HEK293 (cell line): ENCODE results near the gene LILRA6.

Source experiments
- CTCF ChIA-PET: fragments of 350-600 bp; formaldehyde crosslinking; extraction: SDS; loops from one replicate; lab custom pipeline; 2021; ENCODE audit warnings: antibody characterized with exemption; lab: Yijun Ruan, JAX
- POLR2A ChIA-PET: fragments of 300-600 bp; formaldehyde crosslinking; extraction: SDS; loops from one replicate; lab custom pipeline; 2020; ENCODE audit warnings: antibody characterized with exemption, inconsistent platforms; lab: Yijun Ruan, JAX
- H3K27ac ChIP-seq: fragments of 200-500 bp; sonication (Bioruptor generic); 2 replicates; pipeline ENCODE4 v1.5.1; 2014; ENCODE audit warnings: low read depth, low read length, control low read depth, inconsistent platforms; ENCODE audit errors: extremely low read depth
- H3K36me3 ChIP-seq, 2 experiments: fragments of 200-500 bp in 1 of 2; sonication (Bioruptor generic) in 1 of 2; 1 replicate in 1 of 2; 2 replicates in 1 of 2; pipeline ENCODE4 v1.5.1; 2014 to 2017; ENCODE audit warnings: inconsistent platforms in 2 of 2, low read length in 2 of 2; ENCODE audit not compliant: control insufficient read depth in 2 of 2, insufficient read depth in 1 of 2
- H3K4me1 ChIP-seq: fragments of 200-500 bp; sonication (Bioruptor generic); 2 replicates; pipeline ENCODE4 v1.5.1; 2014; ENCODE audit warnings: mild to moderate bottlenecking, low read length, inconsistent platforms; ENCODE audit not compliant: control insufficient read depth, insufficient read depth
- H3K4me3 ChIP-seq: 2 replicates; pipeline ENCODE4 v1.5.1; 2011; ENCODE audit warnings: low read depth, mild to moderate bottlenecking, control low read depth, low read length, moderate library complexity
- H3K9me3 ChIP-seq: fragments of 200-500 bp; sonication (Bioruptor generic); 2 replicates; pipeline ENCODE4 v1.5.1; 2014; ENCODE audit warnings: low read depth, low read length, inconsistent platforms; ENCODE audit not compliant: control insufficient read depth, insufficient read depth
- ATF2 ChIP-seq: fragments of 450-650 bp; formaldehyde crosslinking; IDR thresholded peaks from 2 replicates; pipeline ENCODE4 v1.5.1; 2016; ENCODE audit warnings: missing biosample characterization, missing genetic modification characterization, low read depth
- BCL11B ChIP-seq: fragments of 450-650 bp; formaldehyde crosslinking; IDR thresholded peaks from 2 replicates; pipeline ENCODE4 v1.5.1; 2016; ENCODE audit warnings: low read depth, missing biosample characterization, missing genetic modification characterization
- BCL6B ChIP-seq: fragments of 450-650 bp; formaldehyde crosslinking; IDR thresholded peaks from 2 replicates; pipeline ENCODE4 v1.5.1; 2017; ENCODE audit warnings: missing biosample characterization, missing genetic modification characterization
- HIC1 ChIP-seq: fragments of 450-650 bp; formaldehyde crosslinking; IDR thresholded peaks from 2 replicates; pipeline ENCODE4 v1.5.1; 2016; ENCODE audit warnings: missing biosample characterization, missing genetic modification characterization
- HOXA7 ChIP-seq: sonication (generic); formaldehyde crosslinking; IDR thresholded peaks from 2 replicates; pipeline ENCODE4 v1.8.1; 2022; ENCODE audit warnings: missing genetic modification reagents, borderline replicate concordance
- HOXC10 ChIP-seq: sonication (generic); formaldehyde crosslinking; IDR thresholded peaks from 2 replicates; pipeline ENCODE4 v1.8.1; 2023; ENCODE audit warnings: mild to moderate bottlenecking, missing genetic modification reagents
- KLF16 ChIP-seq: fragments of 450-650 bp; formaldehyde crosslinking; IDR thresholded peaks from 2 replicates; pipeline ENCODE4 v1.5.1; 2017; ENCODE audit warnings: missing biosample characterization, missing genetic modification characterization
- PBX3 ChIP-seq: sonication (generic); formaldehyde crosslinking; IDR thresholded peaks from 2 replicates; pipeline ENCODE4 v1.8.1; 2022; ENCODE audit warnings: mild to moderate bottlenecking, moderate library complexity, missing genetic modification reagents
- PRDM6 ChIP-seq: fragments of 450-650 bp; formaldehyde crosslinking; IDR thresholded peaks from 2 replicates; pipeline ENCODE4 v1.5.1; 2017; ENCODE audit warnings: missing biosample characterization, missing genetic modification characterization
- SP2 ChIP-seq: fragments of 450-650 bp; formaldehyde crosslinking; IDR thresholded peaks from 2 replicates; pipeline ENCODE4 v1.5.1; 2016; ENCODE audit warnings: missing biosample characterization, missing genetic modification characterization
- ZNF26 ChIP-seq: fragments of 450-650 bp; formaldehyde crosslinking; IDR thresholded peaks from 2 replicates; pipeline ENCODE4 v1.5.1; 2016; ENCODE audit warnings: missing biosample characterization, missing genetic modification characterization
- ZNF292 ChIP-seq: fragments of 450-650 bp; formaldehyde crosslinking; IDR thresholded peaks from 2 replicates; pipeline ENCODE4 v1.5.1; 2016; ENCODE audit warnings: low read depth, missing biosample characterization, missing genetic modification characterization, borderline replicate concordance
- ZNF416 ChIP-seq: fragments of 450-650 bp; formaldehyde crosslinking; IDR thresholded peaks from 2 replicates; pipeline ENCODE4 v1.5.1; 2016; ENCODE audit warnings: missing biosample characterization, missing genetic modification characterization
- ZNF426 ChIP-seq: fragments of 450-650 bp; formaldehyde crosslinking; IDR thresholded peaks from 2 replicates; pipeline ENCODE4 v1.5.1; 2017; ENCODE audit warnings: missing biosample characterization, missing genetic modification characterization, mild to moderate bottlenecking, inconsistent platforms, moderate library complexity
- ZNF433 ChIP-seq: fragments of 450-650 bp; formaldehyde crosslinking; IDR thresholded peaks from 2 replicates; pipeline ENCODE4 v1.5.1; 2016; ENCODE audit warnings: missing biosample characterization, missing genetic modification characterization, low read depth
- ZNF514 ChIP-seq: fragments of 450-650 bp; formaldehyde crosslinking; IDR thresholded peaks from 2 replicates; pipeline ENCODE4 v1.5.1; 2016; ENCODE audit warnings: missing biosample characterization, missing genetic modification characterization
- ZNF555 ChIP-seq: fragments of 450-650 bp; formaldehyde crosslinking; conservative IDR thresholded peaks from 2 replicates; pipeline ENCODE4 v1.5.1; 2017; ENCODE audit warnings: missing biosample characterization, mild to moderate bottlenecking, missing genetic modification characterization, inconsistent platforms
- ZNF561 ChIP-seq: fragments of 450-650 bp; IDR thresholded peaks from 2 replicates; pipeline ENCODE4 v1.5.1; 2018; ENCODE audit warnings: missing biosample characterization, missing genetic modification characterization, borderline replicate concordance
- ZNF600 ChIP-seq: fragments of 450-650 bp; formaldehyde crosslinking; IDR thresholded peaks from 2 replicates; pipeline ENCODE4 v1.5.1; 2016; ENCODE audit warnings: missing biosample characterization, missing genetic modification characterization
- ZNF664 ChIP-seq: fragments of 450-650 bp; formaldehyde crosslinking; IDR thresholded peaks from 2 replicates; pipeline ENCODE4 v1.5.1; 2016; ENCODE audit warnings: missing biosample characterization, missing genetic modification characterization
- ZNF677 ChIP-seq: fragments of 450-650 bp; IDR thresholded peaks from 2 replicates; pipeline ENCODE4 v1.5.0; 2018; ENCODE audit warnings: missing biosample characterization, mild to moderate bottlenecking, missing genetic modification characterization, moderate library complexity
- ZSCAN16 ChIP-seq: fragments of 450-650 bp; formaldehyde crosslinking; IDR thresholded peaks from 2 replicates; pipeline ENCODE4 v1.5.1; 2016; ENCODE audit warnings: missing biosample characterization, missing genetic modification characterization

The LILRA6 gene

GRCh38 chr19:54248016-54248601 lies 5.5 kb upstream of the LILRA6 start (continued):
- TF ChIP-seq HIC1 (tag by site-specific recombination): no peak
- TF ChIP-seq, all 188 proteins: peak for 0

GRCh38 chr19:54247106-54247930 lies 4.7 kb upstream of the LILRA6 start:
- H3K9me3 ChIP-seq: no peaks in the 10 kb centered on the region
- H3K27ac ChIP-seq: no peak overlapping the region
- H3K4me3 ChIP-seq: no peak overlapping the region
- H3K36me3 ChIP-seq: no peaks in the 10 kb centered on the region
- CTCF ChIA-PET: interaction anchor here (1.2 to 4.0 kb wide), 2 partner anchors 18 to 59 kb away, joined by 4 to 23 read pairs; no protein-coding TSS in a partner anchor
- H3K4me1 ChIP-seq: no peaks in the 10 kb centered on the region
- POLR2A ChIA-PET: no interaction called here
- no peak for TF ChIP-seq ZNF426 (tag by site-specific recombination)
- TF ChIP-seq ZNF433 (tag by site-specific recombination): no peak
- TF ChIP-seq SP2 (tag by site-specific recombination): no peak
- TF ChIP-seq BCL11B (tag by site-specific recombination): no peak
- TF ChIP-seq ZSCAN16 (tag by site-specific recombination): no peak
- TF ChIP-seq ZNF677 (tag by site-specific recombination): no peak
- no peak for TF ChIP-seq ZNF664 (tag by site-specific recombination)
- TF ChIP-seq, all 188 proteins: peak for 0

- H3K27ac ChIP-seq: no peak overlapping the region
- POLR2A ChIA-PET: no interaction called here
- no peaks in the 10 kb centered on the region for H3K4me1 ChIP-seq
- H3K9me3 ChIP-seq: no peaks in the 10 kb centered on the region
- no peak overlapping the region for H3K4me3 ChIP-seq
- CTCF ChIA-PET: no interaction called here
- no peaks in the 10 kb centered on the region for H3K36me3 ChIP-seq
- TF ChIP-seq HOXA7 (CRISPR knock-in tag) (no peak), BCL6B (tag by site-specific recombination) (no peak), KLF16 (tag by site-specific recombination) (no peak), HOXC10 (CRISPR knock-in tag) (no peak), ZNF416 (tag by site-specific recombination) (no peak), ZNF555 (tag by site-specific recombination) (no peak), PRDM6 (tag by site-specific recombination) (no peak), ZNF561 (no peak), ZNF26 (tag by site-specific recombination) (no peak), ZNF426 (tag by site-specific recombination) (no peak), ZNF600 (tag by site-specific recombination) (no peak), ATF2 (tag by site-specific recombination) (no peak), ZNF514 (tag by site-specific recombination) (no peak), PBX3 (CRISPR knock-in tag) (no peak), ZNF292 (tag by site-specific recombination) (no peak), BCL11B (tag by site-specific recombination) (no peak)
These were observed 3.3 kb upstream of the LILRA6 start for GRCh38 chr19:54245936-54246335.
